Duodenal mucosa (tissue), 2 donors: ENCODE data around the gene MOCS1.

ENCODE experiments used
- H3K27ac ChIP-seq: one replicate; pipeline ENCODE4 v1.7.0; 2013; ENCODE audit warnings: low read depth, low read length
- H3K27me3 ChIP-seq, 2 donors: one replicate each; pipeline ENCODE4 v1.7.0; 2013; ENCODE audit warnings: low read length in 2 of 2, control low read depth in 1 of 2; ENCODE audit not compliant: insufficient read depth in 2 of 2, control insufficient read depth in 1 of 2
- H3K36me3 ChIP-seq, 2 donors: one replicate each; pipeline ENCODE4 v1.7.0; 2013; ENCODE audit warnings: low read length in 2 of 2, control low read depth in 1 of 2; ENCODE audit not compliant: insufficient read depth in 2 of 2, control insufficient read depth in 1 of 2
- H3K4me1 ChIP-seq, 2 donors: one replicate each; pipeline ENCODE4 v1.7.0; 2013; ENCODE audit warnings: low read length in 2 of 2, control low read depth in 1 of 2; ENCODE audit not compliant: insufficient read depth in 2 of 2, control insufficient read depth in 1 of 2
- H3K4me3 ChIP-seq, 2 donors: one replicate each; pipeline ENCODE4 v1.7.0; 2013; ENCODE audit warnings: low read length in 2 of 2, low read depth in 1 of 2
- H3K9ac ChIP-seq, 2 donors: one replicate each; pipeline ENCODE4 v1.7.0; 2013; ENCODE audit warnings: low read length in 2 of 2, low read depth in 1 of 2
- H3K9me3 ChIP-seq, 2 donors: one replicate each; pipeline ENCODE4 v1.7.0; 2013; ENCODE audit warnings: low read length in 2 of 2, control low read depth in 1 of 2; ENCODE audit not compliant: control insufficient read depth in 1 of 2

The MOCS1 gene

GRCh38 chr6:39965751-39966150 lies 31.5 kb upstream of the MOCS1 start:
- H3K4me1 ChIP-seq = peaks cover 15 to 24% of the 10 kb centered on the region in 2 donors
- H3K27me3 ChIP-seq = no peaks in the 10 kb centered on the region
- peak overlapping the region in 1 of 2 donors; percentile 10 for H3K9ac ChIP-seq
- no peaks in the 10 kb centered on the region for H3K9me3 ChIP-seq
- no peaks in the 10 kb centered on the region for H3K36me3 ChIP-seq
- H3K4me3 ChIP-seq = no peak overlapping the region
- H3K27ac ChIP-seq = no peak overlapping the region

DNA sequence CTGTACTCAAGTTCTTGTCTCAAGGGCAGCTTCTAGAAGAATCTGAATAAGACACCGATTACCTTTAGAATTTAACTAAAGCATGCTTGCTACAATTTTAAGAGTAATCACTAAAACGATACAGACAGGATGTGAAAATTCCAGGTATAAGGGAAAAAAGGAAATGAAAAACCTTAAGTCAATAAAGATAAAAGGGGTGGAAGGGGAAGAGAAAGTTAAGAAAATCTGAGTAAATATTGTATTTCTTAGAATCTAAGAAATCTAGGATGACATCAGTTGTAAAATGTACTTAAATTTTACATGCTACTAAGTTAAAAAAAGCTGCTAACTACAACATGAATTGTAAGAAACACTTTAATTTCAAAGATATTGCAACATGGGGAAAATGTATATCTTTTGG lies 30.3 kb upstream of the MOCS1 start:
- no peak overlapping the region for H3K27ac ChIP-seq
- peaks cover 15 to 24% of the 10 kb centered on the region in 2 donors for H3K4me1 ChIP-seq
- H3K36me3 ChIP-seq = no peaks in the 10 kb centered on the region

GRCh38 chr6:39964094-39964493 lies 29.8 kb upstream of the MOCS1 start:
- H3K36me3 ChIP-seq = no peaks in the 10 kb centered on the region
- no peaks in the 10 kb centered on the region for H3K9me3 ChIP-seq
- no peak overlapping the region for H3K9ac ChIP-seq
- no peak overlapping the region for H3K27ac ChIP-seq
- H3K4me1 ChIP-seq = peaks cover 15 to 24% of the 10 kb centered on the region in 2 donors
- H3K27me3 ChIP-seq = no peaks in the 10 kb centered on the region
- no peak overlapping the region for H3K4me3 ChIP-seq

More for the DNA sequence above, 30.3 kb upstream of the MOCS1 start:
- H3K4me3 ChIP-seq = peak overlapping the region in 1 of 2 donors; percentile 18
- no peaks in the 10 kb centered on the region for H3K9me3 ChIP-seq
- H3K9ac ChIP-seq = no peak overlapping the region
- no peaks in the 10 kb centered on the region for H3K27me3 ChIP-seq

DNA sequence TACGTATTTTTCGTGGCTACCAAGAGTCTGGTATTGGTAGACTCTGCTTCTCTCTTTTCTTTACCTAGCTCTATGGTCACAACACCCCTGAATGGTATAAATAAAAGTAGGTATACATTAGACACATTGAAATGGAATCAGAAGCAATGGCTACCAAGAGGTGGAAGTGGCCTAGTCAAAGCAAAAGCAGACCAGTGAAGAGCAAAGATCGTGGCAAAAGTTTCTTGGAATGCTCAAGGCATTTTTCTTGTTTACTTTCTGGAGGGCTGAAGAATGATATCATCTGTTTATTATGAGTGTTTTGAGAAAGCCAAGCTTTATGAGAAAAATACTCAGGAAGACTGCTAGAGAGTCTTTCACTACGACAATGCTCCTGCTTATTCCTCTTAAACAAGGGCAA lies 28.6 kb upstream of the MOCS1 start:
- peaks cover 15 to 24% of the 10 kb centered on the region in 2 donors for H3K4me1 ChIP-seq
- H3K27ac ChIP-seq = no peak overlapping the region
- H3K4me3 ChIP-seq = no peak overlapping the region
- H3K27me3 ChIP-seq = no peaks in the 10 kb centered on the region
- H3K36me3 ChIP-seq = no peaks in the 10 kb centered on the region
- H3K9me3 ChIP-seq = no peaks in the 10 kb centered on the region
- H3K9ac ChIP-seq = no peak overlapping the region

DNA sequence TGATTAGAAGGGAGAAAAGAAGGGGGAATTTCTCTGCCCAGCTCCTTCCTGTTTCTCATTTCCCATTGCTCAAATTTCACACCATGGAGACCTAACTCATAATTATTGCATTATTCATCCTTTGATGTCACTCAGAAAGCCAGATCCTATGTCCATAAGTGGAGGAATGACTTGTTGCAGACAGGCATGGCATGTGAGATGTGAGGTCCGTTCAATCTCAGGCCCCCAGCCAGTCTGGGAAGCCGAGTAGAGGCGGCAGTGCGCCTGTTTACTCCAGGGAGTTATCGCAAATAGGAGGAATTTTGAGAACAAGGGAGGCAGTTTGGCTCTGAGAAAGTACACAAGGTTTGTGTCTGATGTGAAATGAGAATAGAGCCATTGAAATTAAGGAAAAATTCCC lies 26.9 kb upstream of the MOCS1 start:
- H3K4me3 ChIP-seq = no peak overlapping the region
- no peaks in the 10 kb centered on the region for H3K36me3 ChIP-seq
- no peaks in the 10 kb centered on the region for H3K27me3 ChIP-seq
- no peak overlapping the region for H3K27ac ChIP-seq
- H3K4me1 ChIP-seq = peaks cover 8 to 21% of the 10 kb centered on the region in 2 donors
- no peaks in the 10 kb centered on the region for H3K9me3 ChIP-seq
- H3K9ac ChIP-seq = no peak overlapping the region

DNA sequence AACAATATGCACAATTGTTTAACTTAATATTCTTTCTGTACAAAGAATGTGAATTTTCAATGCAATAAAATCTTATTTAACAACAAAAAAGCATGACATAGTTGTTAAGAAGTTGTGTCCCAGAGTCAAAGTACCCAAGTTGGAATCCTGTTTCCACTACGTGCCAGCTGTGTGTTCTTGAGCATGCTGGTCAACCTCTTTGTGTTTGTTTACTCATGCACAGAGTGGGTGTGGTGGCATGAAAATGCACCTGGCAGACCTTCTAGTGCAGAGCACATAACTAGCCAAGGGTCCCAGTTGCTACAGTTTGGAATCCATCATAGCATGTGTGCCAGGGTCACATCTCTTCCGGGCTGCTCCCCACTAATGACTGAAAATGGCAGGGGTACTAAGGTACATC lies 24.7 kb upstream of the MOCS1 start:
- Histone ChIP-seq H3K9me3 (no peaks in the 10 kb centered on the region), H3K9ac (no peak overlapping the region), H3K36me3 (no peaks in the 10 kb centered on the region), H3K27ac (no peak overlapping the region), H3K4me1 (peaks cover under 1% of the 10 kb centered on the region in 2 donors), H3K27me3 (no peaks in the 10 kb centered on the region), H3K4me3 (no peak overlapping the region)

- Histone ChIP-seq H3K9me3 (no peaks in the 10 kb centered on the region), H3K27ac (no peak overlapping the region), H3K9ac (no peak overlapping the region), H3K27me3 (no peaks in the 10 kb centered on the region), H3K36me3 (no peaks in the 10 kb centered on the region), H3K4me1 (no peaks in the 10 kb centered on the region), H3K4me3 (no peak overlapping the region)
Observed at GRCh38 chr6:39956936-39957335, 22.7 kb upstream of the MOCS1 start.

GRCh38 chr6:39953076-39953618 lies 18.9 kb upstream of the MOCS1 start:
- no peak overlapping the region for H3K27ac ChIP-seq
- no peaks in the 10 kb centered on the region for H3K36me3 ChIP-seq
- no peaks in the 10 kb centered on the region for H3K27me3 ChIP-seq
- no peak overlapping the region for H3K9ac ChIP-seq
- H3K4me3 ChIP-seq = no peak overlapping the region
- H3K9me3 ChIP-seq = no peaks in the 10 kb centered on the region
- H3K4me1 ChIP-seq = peaks cover 9 to 11% of the 10 kb centered on the region in 2 donors

- peaks cover 15 to 16% of the 10 kb centered on the region in 2 donors for H3K4me1 ChIP-seq
- no peaks in the 10 kb centered on the region for H3K36me3 ChIP-seq
- H3K27me3 ChIP-seq = no peaks in the 10 kb centered on the region
- no peak overlapping the region for H3K27ac ChIP-seq
- H3K9me3 ChIP-seq = no peaks in the 10 kb centered on the region
- H3K9ac ChIP-seq = no peak overlapping the region
- no peak overlapping the region for H3K4me3 ChIP-seq
Observed at GRCh38 chr6:39952167-39952566, 17.9 kb upstream of the MOCS1 start.

GRCh38 chr6:39951716-39952115 lies 17.5 kb upstream of the MOCS1 start:
- H3K9ac ChIP-seq = no peak overlapping the region
- H3K4me3 ChIP-seq = no peak overlapping the region
- no peaks in the 10 kb centered on the region for H3K9me3 ChIP-seq
- H3K4me1 ChIP-seq = peaks cover 20 to 21% of the 10 kb centered on the region in 2 donors
- no peak overlapping the region for H3K27ac ChIP-seq
- H3K27me3 ChIP-seq = no peaks in the 10 kb centered on the region
- no peaks in the 10 kb centered on the region for H3K36me3 ChIP-seq

DNA sequence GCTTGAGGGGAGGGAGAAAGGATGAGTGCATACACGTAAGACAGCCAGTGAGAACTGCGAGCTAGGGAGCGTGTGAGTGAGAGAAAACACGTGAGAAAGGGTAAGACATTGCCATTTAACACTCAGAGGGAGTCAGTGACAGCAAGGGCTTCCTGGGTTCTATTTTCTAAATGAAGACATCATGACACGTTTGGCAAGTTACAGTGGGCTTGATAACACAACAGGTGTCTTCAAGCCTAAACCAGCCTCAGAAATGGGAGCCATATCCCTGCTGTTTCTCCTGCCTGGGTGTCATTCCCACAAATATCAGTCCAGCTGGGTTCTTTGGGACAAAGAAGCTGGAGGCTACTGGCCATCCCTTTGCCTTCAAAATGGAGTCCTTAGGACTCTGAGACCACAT lies 16.9 kb upstream of the MOCS1 start:
- Histone ChIP-seq H3K36me3 (no peaks in the 10 kb centered on the region), H3K4me1 (peaks cover 25 to 26% of the 10 kb centered on the region in 2 donors), H3K9me3 (no peaks in the 10 kb centered on the region), H3K27ac (no peak overlapping the region), H3K4me3 (no peak overlapping the region), H3K27me3 (no peaks in the 10 kb centered on the region), H3K9ac (no peak overlapping the region)
